HCT116 (cell line): Measurements from ENCODE around the gene CEP57. TPM values are rescaled to one million over a fixed set of nuclear protein-coding genes. Genes with fewer than 3 reads are reported as not detected.

ENCODE experiments used
- ATAC-seq: fragments of 200-7000 bp; cut with Tn5 transposase; 2 replicates; pipeline ENCODE4 v1.9.1; 2020; ENCODE audit warnings: mild to moderate bottlenecking, moderate library complexity
- BruUV-seq: library from RNA; stranded (reverse); fragments of 400-500 nt; replicated peaks from 2 replicates; lab custom pipeline; 2021; lab: Mats Ljungman, UMichigan
- CTCF ChIA-PET: fragments of 300-600 bp; sonication (Branson Sonifier 250); formaldehyde crosslinking; loops from one replicate; lab custom pipeline; 2021; ENCODE audit warnings: antibody characterized with exemption; lab: Charles Lee
- POLR2A ChIA-PET: fragments of 300-600, 350-600 bp; sonication (Branson Sonifier 250); formaldehyde crosslinking; loops from one replicate; lab custom pipeline; 2021; ENCODE audit warnings: antibody characterized with exemption; lab: Charles Lee
- RAD21 ChIA-PET, 2 experiments: fragments of 300-600 bp; sonication (Branson Sonifier 250); formaldehyde crosslinking; loops; one replicate each; lab custom pipeline; 2023; ENCODE audit warnings: low total read pairs in 2 of 2; ENCODE audit not compliant: uncharacterized antibody in 2 of 2, unreplicated experiment in 2 of 2, low non-redundant PET in 1 of 2; lab: Charles Lee
- DNase-seq: peaks from one replicate; pipeline ENCODE4 v3.0.0-alpha.2; 2010; ENCODE audit warnings: low read depth, low spot score
- H2AFZ ChIP-seq: fragments of 200-600 bp; shearing (Covaris generic), sonication (generic); 2 replicates; pipeline ENCODE4 v1.6.1; 2017; ENCODE audit warnings: low read depth, mixed run types, mixed read lengths, antibody characterized with exemption, low read length; ENCODE audit not compliant: poor library complexity, severe bottlenecking
- H3K27ac ChIP-seq: 2 replicates; pipeline ENCODE4 v1.5.1; 2012; ENCODE audit warnings: low read depth, low read length
- H3K27me3 ChIP-seq: fragments of 200-600 bp; sonication (generic); 2 replicates; pipeline ENCODE4 v1.6.1; 2016; ENCODE audit warnings: mixed run types, low read length, mixed read lengths; ENCODE audit not compliant: insufficient read depth
- H3K36me3 ChIP-seq, 2 experiments: fragments of 200-500 bp in 1 of 2; fragments of 200-600 bp in 1 of 2; sonication (Bioruptor generic) in 1 of 2; sonication (generic) in 1 of 2; 2 replicates each; pipeline versions ENCODE4 v1.5.1 to v1.6.1; 2014 to 2016; ENCODE audit warnings: low read length in 2 of 2, inconsistent platforms in 1 of 2, mixed read lengths in 1 of 2, mixed run types in 1 of 2; ENCODE audit not compliant: insufficient read depth in 2 of 2, control insufficient read depth in 1 of 2
- H3K4me1 ChIP-seq, 2 experiments: fragments of 200-600 bp in 1 of 2; sonication (generic) in 1 of 2; 2 replicates each; pipeline versions ENCODE4 v1.5.1 to v1.6.1; 2012 to 2017; ENCODE audit warnings: low read length in 2 of 2, inconsistent platforms in 1 of 2, mild to moderate bottlenecking in 1 of 2, mixed read lengths in 1 of 2, mixed run types in 1 of 2, moderate library complexity in 1 of 2; ENCODE audit not compliant: insufficient read depth in 2 of 2, control insufficient read depth in 1 of 2
- H3K4me2 ChIP-seq: fragments of 200-600 bp; sonication (generic); 2 replicates; pipeline ENCODE4 v1.6.1; 2017; ENCODE audit warnings: mixed run types, low read length, mixed read lengths
- H3K4me3 ChIP-seq, 2 experiments: fragments of 200-600 bp in 1 of 2; sonication (generic) in 1 of 2; replicated peaks in 1 of 2; 2 replicates each; pipeline ENCODE4 v1.5.1; 2011 to 2016; ENCODE audit warnings: low read length in 2 of 2, control low read depth in 1 of 2, low read depth in 1 of 2, mild to moderate bottlenecking in 1 of 2, mixed read lengths in 1 of 2, mixed run types in 1 of 2
- H3K79me2 ChIP-seq: fragments of 200-600 bp; sonication (generic); 2 replicates; pipeline ENCODE4 v1.6.1; 2017; ENCODE audit warnings: mild to moderate bottlenecking, mixed run types, low read length, moderate library complexity, mixed read lengths; ENCODE audit not compliant: insufficient read depth
- H3K9ac ChIP-seq: fragments of 200-600 bp; sonication (generic); 2 replicates; pipeline ENCODE4 v1.6.1; 2016; ENCODE audit warnings: low read length, mixed read lengths
- H3K9me2 ChIP-seq: fragments of 200-600 bp; sonication (generic), shearing (Covaris generic); 2 replicates; pipeline ENCODE4 v1.6.1; 2017; ENCODE audit warnings: mixed run types, mild to moderate bottlenecking, moderate library complexity; ENCODE audit not compliant: insufficient read depth
- H3K9me3 ChIP-seq, 2 experiments: fragments of 200-500 bp in 1 of 2; fragments of 200-600 bp in 1 of 2; sonication (Bioruptor generic) in 1 of 2; sonication (generic) in 1 of 2; 2 replicates each; pipeline ENCODE4 v1.6.1; 2014 to 2017; ENCODE audit warnings: low read length in 2 of 2, mixed read lengths in 2 of 2, inconsistent platforms in 1 of 2, low read depth in 1 of 2, mild to moderate bottlenecking in 1 of 2, mixed run types in 1 of 2, moderate library complexity in 1 of 2; ENCODE audit not compliant: control insufficient read depth in 1 of 2, insufficient read depth in 1 of 2
- H4K20me1 ChIP-seq: fragments of 200-600 bp; sonication (generic), shearing (Covaris generic); 2 replicates; pipeline ENCODE4 v1.6.1; 2017; ENCODE audit warnings: mixed run types, mild to moderate bottlenecking, moderate library complexity; ENCODE audit not compliant: insufficient read depth
- ATF3 ChIP-seq: IDR thresholded peaks from 2 replicates; pipeline ENCODE4 v1.6.1; 2012
- CEBPB ChIP-seq: IDR thresholded peaks from 2 replicates; pipeline ENCODE4 v1.6.1; 2012; ENCODE audit warnings: low read depth
- CTCF ChIP-seq, 3 experiments: fragments of 200-600 bp in 1 of 3; sonication (generic) in 1 of 3; IDR thresholded peaks in 2 of 3; conservative IDR thresholded peaks in 1 of 3; 2 replicates each; pipeline ENCODE4 v1.5.1; 2012 to 2017; ENCODE audit warnings: low read depth in 2 of 3, low read length in 2 of 3, antibody characterized with exemption in 1 of 3, borderline replicate concordance in 1 of 3, control low read depth in 1 of 3, mild to moderate bottlenecking in 1 of 3, mixed read lengths in 1 of 3, mixed run types in 1 of 3, moderate library complexity in 1 of 3; ENCODE audit not compliant: insufficient read depth in 1 of 3
- EGR1 ChIP-seq: IDR thresholded peaks from 2 replicates; pipeline ENCODE4 v1.6.1; 2012; ENCODE audit warnings: low read depth
- EZH2 ChIP-seq: fragments of 200-600 bp; sonication (generic); IDR thresholded peaks from 2 replicates; pipeline ENCODE4 v1.6.1; 2017; ENCODE audit warnings: antibody characterized with exemption, mixed run types
- EZH2phosphoT487 ChIP-seq: fragments of 200-600 bp; IDR thresholded peaks from 2 replicates; pipeline ENCODE4 v1.6.1; 2018; ENCODE audit warnings: antibody characterized with exemption, borderline replicate concordance
- FOSL1 ChIP-seq: IDR thresholded peaks from 2 replicates; pipeline ENCODE4 v1.6.1; 2012; ENCODE audit warnings: low read depth
- JUND ChIP-seq: IDR thresholded peaks from 2 replicates; pipeline ENCODE4 v1.6.1; 2012
- MAX ChIP-seq: IDR thresholded peaks from 2 replicates; pipeline ENCODE4 v1.6.1; 2012
- POLR2A ChIP-seq: IDR thresholded peaks from 2 replicates; pipeline ENCODE4 v1.7.0; 2011; ENCODE audit warnings: borderline replicate concordance; ENCODE audit not compliant: insufficient read depth, insufficient read length; ENCODE audit errors: extremely low read depth
- RAD21 ChIP-seq: IDR thresholded peaks from 2 replicates; pipeline ENCODE4 v1.6.1; 2012; ENCODE audit warnings: low read depth, mild to moderate bottlenecking
- SIN3A ChIP-seq: IDR thresholded peaks from 2 replicates; pipeline ENCODE4 v1.6.1; 2012; ENCODE audit warnings: low read depth
- SP1 ChIP-seq: IDR thresholded peaks from 2 replicates; pipeline ENCODE4 v1.6.1; 2012; ENCODE audit warnings: low read depth
- SRF ChIP-seq: IDR thresholded peaks from 2 replicates; pipeline ENCODE4 v1.6.1; 2012; ENCODE audit warnings: low read depth
- TCF7L2 ChIP-seq: IDR thresholded peaks from 2 replicates; pipeline ENCODE4 v1.7.0; 2011; ENCODE audit warnings: borderline replicate concordance, inconsistent platforms; ENCODE audit not compliant: insufficient read depth, insufficient read length; ENCODE audit errors: extremely low read depth
- intact Hi-C: fragments of 100-400 bp; cut with micrococcal nuclease; formaldehyde crosslinking; loops from 2 replicates; pipeline ENCODE4 v1.10.0; 2022
- total RNA-seq: library from RNA; stranded (reverse); gene quantifications from one replicate; pipeline ENCODE4 v1.2.1, GENCODE V29; 2021; ENCODE audit not compliant: unreplicated experiment
- TF ChIP-seq, protein P1 (sequence below): IDR thresholded peaks from 2 replicates; pipeline ENCODE4 v1.6.1; 2011; ENCODE audit warnings: mild to moderate bottlenecking, low read length, moderate library complexity; ENCODE audit not compliant: insufficient replicate concordance; ENCODE audit errors: extremely low read depth
- TF ChIP-seq, protein P2 (sequence below): IDR thresholded peaks from 2 replicates; pipeline ENCODE4 v1.6.1; 2012; ENCODE audit warnings: low read depth

The CEP57 gene
- total RNA-seq, 1 experiment from 2014 or later: 43.3 TPM

GRCh38 chr11:95816037-95816436, 25.7 kb downstream of the CEP57 start:
- ATAC-seq (no peak), DNase-seq (no peak)
- H3K4me3 ChIP-seq: no peak overlapping the region
- H3K9me3 ChIP-seq: no peaks in the 10 kb centered on the region
- H3K4me1 ChIP-seq: no peaks in the 10 kb centered on the region
- no peaks in the 10 kb centered on the region for H3K79me2 ChIP-seq
- ChIA-PET RAD21 (no interaction called here), POLR2A (no interaction called here), CTCF (no interaction called here)
- no peaks in the 10 kb centered on the region for H4K20me1 ChIP-seq
- no peaks in the 10 kb centered on the region for H3K9me2 ChIP-seq
- H3K4me2 ChIP-seq: no peak overlapping the region
- peaks cover 0 to 2% of the 10 kb centered on the region in 2 experiments; a peak in 2 of 4 replicates for H3K36me3 ChIP-seq
- H3K27me3 ChIP-seq: no peaks in the 10 kb centered on the region
- H3K27ac ChIP-seq: no peak overlapping the region
- TF ChIP-seq EZH2phosphoT487: no peak
- TF ChIP-seq TCF7L2: no peak
- TF ChIP-seq FOSL1: no peak
- no peak for TF ChIP-seq MAX
- no peak for TF ChIP-seq SRF
- TF ChIP-seq CEBPB: no peak
- TF ChIP-seq EZH2: no peak
- TF ChIP-seq, protein P1, sequence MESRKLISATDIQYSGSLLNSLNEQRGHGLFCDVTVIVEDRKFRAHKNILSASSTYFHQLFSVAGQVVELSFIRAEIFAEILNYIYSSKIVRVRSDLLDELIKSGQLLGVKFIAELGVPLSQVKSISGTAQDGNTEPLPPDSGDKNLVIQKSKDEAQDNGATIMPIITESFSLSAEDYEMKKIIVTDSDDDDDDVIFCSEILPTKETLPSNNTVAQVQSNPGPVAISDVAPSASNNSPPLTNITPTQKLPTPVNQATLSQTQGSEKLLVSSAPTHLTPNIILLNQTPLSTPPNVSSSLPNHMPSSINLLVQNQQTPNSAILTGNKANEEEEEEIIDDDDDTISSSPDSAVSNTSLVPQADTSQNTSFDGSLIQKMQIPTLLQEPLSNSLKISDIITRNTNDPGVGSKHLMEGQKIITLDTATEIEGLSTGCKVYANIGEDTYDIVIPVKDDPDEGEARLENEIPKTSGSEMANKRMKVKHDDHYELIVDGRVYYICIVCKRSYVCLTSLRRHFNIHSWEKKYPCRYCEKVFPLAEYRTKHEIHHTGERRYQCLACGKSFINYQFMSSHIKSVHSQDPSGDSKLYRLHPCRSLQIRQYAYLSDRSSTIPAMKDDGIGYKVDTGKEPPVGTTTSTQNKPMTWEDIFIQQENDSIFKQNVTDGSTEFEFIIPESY: no peak
- TF ChIP-seq RAD21: no peak
- TF ChIP-seq SIN3A: no peak
- TF ChIP-seq JUND: no peak
- no peak for TF ChIP-seq ATF3
- TF ChIP-seq, protein P2, sequence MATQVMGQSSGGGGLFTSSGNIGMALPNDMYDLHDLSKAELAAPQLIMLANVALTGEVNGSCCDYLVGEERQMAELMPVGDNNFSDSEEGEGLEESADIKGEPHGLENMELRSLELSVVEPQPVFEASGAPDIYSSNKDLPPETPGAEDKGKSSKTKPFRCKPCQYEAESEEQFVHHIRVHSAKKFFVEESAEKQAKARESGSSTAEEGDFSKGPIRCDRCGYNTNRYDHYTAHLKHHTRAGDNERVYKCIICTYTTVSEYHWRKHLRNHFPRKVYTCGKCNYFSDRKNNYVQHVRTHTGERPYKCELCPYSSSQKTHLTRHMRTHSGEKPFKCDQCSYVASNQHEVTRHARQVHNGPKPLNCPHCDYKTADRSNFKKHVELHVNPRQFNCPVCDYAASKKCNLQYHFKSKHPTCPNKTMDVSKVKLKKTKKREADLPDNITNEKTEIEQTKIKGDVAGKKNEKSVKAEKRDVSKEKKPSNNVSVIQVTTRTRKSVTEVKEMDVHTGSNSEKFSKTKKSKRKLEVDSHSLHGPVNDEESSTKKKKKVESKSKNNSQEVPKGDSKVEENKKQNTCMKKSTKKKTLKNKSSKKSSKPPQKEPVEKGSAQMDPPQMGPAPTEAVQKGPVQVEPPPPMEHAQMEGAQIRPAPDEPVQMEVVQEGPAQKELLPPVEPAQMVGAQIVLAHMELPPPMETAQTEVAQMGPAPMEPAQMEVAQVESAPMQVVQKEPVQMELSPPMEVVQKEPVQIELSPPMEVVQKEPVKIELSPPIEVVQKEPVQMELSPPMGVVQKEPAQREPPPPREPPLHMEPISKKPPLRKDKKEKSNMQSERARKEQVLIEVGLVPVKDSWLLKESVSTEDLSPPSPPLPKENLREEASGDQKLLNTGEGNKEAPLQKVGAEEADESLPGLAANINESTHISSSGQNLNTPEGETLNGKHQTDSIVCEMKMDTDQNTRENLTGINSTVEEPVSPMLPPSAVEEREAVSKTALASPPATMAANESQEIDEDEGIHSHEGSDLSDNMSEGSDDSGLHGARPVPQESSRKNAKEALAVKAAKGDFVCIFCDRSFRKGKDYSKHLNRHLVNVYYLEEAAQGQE: no peak
- no peak for TF ChIP-seq SP1
- no peak for TF ChIP-seq CTCF (IDR thresholded peaks at IDR 0.05 in 2 of 3, conservative IDR thresholded peaks at IDR 0.05 in 1 of 3; ENCODE audit: borderline replicate concordance in 1 of 3, insufficient read depth in 1 of 3, low read depth in 2 of 3, low read length in 2 of 3)
- no peak for TF ChIP-seq EGR1
- TF ChIP-seq POLR2A: no peak
- no TSS peak for BruUV-seq
- H3K9ac ChIP-seq: no peak overlapping the region
- H2AFZ ChIP-seq: no peak overlapping the region
- intact Hi-C loops: no loop called here
